ENCODE measurements around the gene SLC41A2. TPM values are rescaled to one million over a fixed set of nuclear protein-coding genes. Genes with fewer than 3 reads are reported as not detected.

SLC41A2 gene
- total RNA-seq, 1 experiment from 2014 or later, result 27.3 TPM

GRCh38 chr12:104960464-104960863, 2.4 kb upstream of the SLC41A2 start:
- DNase-seq (ENCODE audit: low read depth, low spot score) (no peak), ATAC-seq (no peak)
- TF ChIP-seq POLR2AphosphoS5 (IDR thresholded peaks at IDR 0.05; ENCODE audit: low read depth, low read length), result no peak
- no peak for TF ChIP-seq CTCF (IDR thresholded peaks at IDR 0.05)
- TF ChIP-seq SIN3A (IDR thresholded peaks at IDR 0.05; ENCODE audit: borderline replicate concordance, insufficient read depth, low read depth, low read length), result no peak
- TF ChIP-seq REST (IDR thresholded peaks at IDR 0.05; ENCODE audit: insufficient read depth in 1 of 2, low read depth in 2 of 2, low read length in 1 of 2), result no peak
- no peak for TF ChIP-seq TCF7L2 (IDR thresholded peaks at IDR 0.05; ENCODE audit: low read depth, low read length)
- H3K4me3 ChIP-seq (ENCODE audit: low read depth in 2 of 2, low read length in 2 of 2), result no peak overlapping the region
- in situ Hi-C loops (cut with HindIII; ENCODE audit: low pct_unique_long_range_greater_than_20kb, low sequenced_read_pairs) (no loop called here), intact Hi-C loops (cut with micrococcal nuclease; ENCODE audit: unreplicated experiment) (no loop called here)
- no peaks in the 10 kb centered on the region for H3K9me3 ChIP-seq (ENCODE audit: control insufficient read depth, insufficient read depth, low read depth, low read length)
- H3K36me3 ChIP-seq (ENCODE audit: control insufficient read depth, insufficient read depth, low read length), result no peaks in the 10 kb centered on the region
- BruUV-seq (replicated peaks), result no TSS peak
- peaks cover 6% of the 10 kb centered on the region; the same call in 1 of the 2 replicates for H3K27me3 ChIP-seq (ENCODE audit: control insufficient read depth, insufficient read depth, low read length)
- CTCF ChIA-PET, result interaction anchor here (0.6 to 0.7 kb wide), 2 partner anchors 111 to 141 kb away, joined by 3 to 6 read pairs; no protein-coding TSS in a partner anchor
- POLR2A ChIA-PET, result no interaction called here
- peaks cover 22% of the 10 kb centered on the region for H3K4me1 ChIP-seq (ENCODE audit: control insufficient read depth, insufficient read depth, low read length)
- no peak overlapping the region for H3K27ac ChIP-seq (ENCODE audit: low read length)

GRCh38 chr12:104959335-104959841, 1.3 kb upstream of the SLC41A2 start:
- ATAC-seq, result no peak
- intact Hi-C loops (cut with micrococcal nuclease; ENCODE audit: unreplicated experiment), result no loop called here
- H3K9me3 ChIP-seq (ENCODE audit: control insufficient read depth, insufficient read depth, low read depth, low read length), result no peaks in the 10 kb centered on the region
- BruUV-seq (replicated peaks), result TSS peak; percentile 70
- in situ Hi-C loops (cut with HindIII; ENCODE audit: low pct_unique_long_range_greater_than_20kb, low sequenced_read_pairs), result no loop called here
- H3K4me3 ChIP-seq (ENCODE audit: low read depth in 2 of 2, low read length in 2 of 2), result peak overlapping the region in 1 of 2 experiments; percentile 83; a peak in 2 of 4 replicates
- no peaks in the 10 kb centered on the region for H3K36me3 ChIP-seq (ENCODE audit: control insufficient read depth, insufficient read depth, low read length)
- H3K27ac ChIP-seq (ENCODE audit: low read length), result peak overlapping the region; percentile 76
- ChIA-PET CTCF (interaction anchor here (0.7 kb wide), 2 partner anchors 49 to 142 kb away, joined by 3 read pairs; no protein-coding TSS in a partner anchor), POLR2A (interaction anchor here (0.6 to 0.9 kb wide), 2 partner anchors 9 to 419 kb away, joined by 3 to 4 read pairs; no protein-coding TSS in a partner anchor)
- no peak for DNase-seq (ENCODE audit: low read depth, low spot score)
- no peak for TF ChIP-seq SIN3A (IDR thresholded peaks at IDR 0.05; ENCODE audit: borderline replicate concordance, insufficient read depth, low read depth, low read length)
- TF ChIP-seq REST (IDR thresholded peaks at IDR 0.05; ENCODE audit: insufficient read depth in 1 of 2, low read depth in 2 of 2, low read length in 1 of 2), result no peak
- no peak for TF ChIP-seq CTCF (IDR thresholded peaks at IDR 0.05)
- no peak for TF ChIP-seq POLR2AphosphoS5 (IDR thresholded peaks at IDR 0.05; ENCODE audit: low read depth, low read length)
- TF ChIP-seq TCF7L2 (IDR thresholded peaks at IDR 0.05; ENCODE audit: low read depth, low read length), result no peak
- no peaks in the 10 kb centered on the region for H3K27me3 ChIP-seq (ENCODE audit: control insufficient read depth, insufficient read depth, low read length)
- peaks cover 22% of the 10 kb centered on the region for H3K4me1 ChIP-seq (ENCODE audit: control insufficient read depth, insufficient read depth, low read length)

All from Panc1 (cell line).